Keratinocyte (primary cell): ENCODE data around the gene METTL3.

Experiments used
- CTCF ChIP-seq, 3 experiments: IDR thresholded peaks in 1 of 3; conservative IDR thresholded peaks in 1 of 3; optimal IDR thresholded peaks in 1 of 3; 2 replicates in 2 of 3; 3 replicates in 1 of 3; pipeline versions ENCODE3 to v1.5.1; 2011; ENCODE audit warnings: low read length in 3 of 3, mild to moderate bottlenecking in 3 of 3, moderate library complexity in 2 of 3, control low read depth in 1 of 3, inconsistent platforms in 1 of 3; ENCODE audit not compliant: insufficient read depth in 2 of 3; ENCODE audit errors: extremely low read depth in 1 of 3
- EZH2 ChIP-seq: IDR thresholded peaks from one replicate; pipeline ENCODE4 v1.6.1; 2012; ENCODE audit warnings: inconsistent platforms, mild to moderate bottlenecking, low read length, moderate library complexity

GRCh38 chr14:21556378-21557083 lies 45.4 kb upstream of the METTL3 start:
- no peak for TF ChIP-seq EZH2
- no peak for TF ChIP-seq CTCF (optimal IDR thresholded peaks at IDR 0.05 in 1 of 3, IDR thresholded peaks at IDR 0.05 in 1 of 3, conservative IDR thresholded peaks at IDR 0.05 in 1 of 3; ENCODE audit: extremely low read depth in 1 of 3, insufficient read depth in 2 of 3, low read length in 3 of 3)
